Measurements from ENCODE around the gene MEIS3. TPM values are rescaled to one million over a fixed set of nuclear protein-coding genes. Genes with fewer than 3 reads are reported as not detected.

The MEIS3 gene
- polyA plus RNA-seq, 1 of the 3 experiments (the other 2 are of a cell fraction), result 69.8 TPM

DNA sequence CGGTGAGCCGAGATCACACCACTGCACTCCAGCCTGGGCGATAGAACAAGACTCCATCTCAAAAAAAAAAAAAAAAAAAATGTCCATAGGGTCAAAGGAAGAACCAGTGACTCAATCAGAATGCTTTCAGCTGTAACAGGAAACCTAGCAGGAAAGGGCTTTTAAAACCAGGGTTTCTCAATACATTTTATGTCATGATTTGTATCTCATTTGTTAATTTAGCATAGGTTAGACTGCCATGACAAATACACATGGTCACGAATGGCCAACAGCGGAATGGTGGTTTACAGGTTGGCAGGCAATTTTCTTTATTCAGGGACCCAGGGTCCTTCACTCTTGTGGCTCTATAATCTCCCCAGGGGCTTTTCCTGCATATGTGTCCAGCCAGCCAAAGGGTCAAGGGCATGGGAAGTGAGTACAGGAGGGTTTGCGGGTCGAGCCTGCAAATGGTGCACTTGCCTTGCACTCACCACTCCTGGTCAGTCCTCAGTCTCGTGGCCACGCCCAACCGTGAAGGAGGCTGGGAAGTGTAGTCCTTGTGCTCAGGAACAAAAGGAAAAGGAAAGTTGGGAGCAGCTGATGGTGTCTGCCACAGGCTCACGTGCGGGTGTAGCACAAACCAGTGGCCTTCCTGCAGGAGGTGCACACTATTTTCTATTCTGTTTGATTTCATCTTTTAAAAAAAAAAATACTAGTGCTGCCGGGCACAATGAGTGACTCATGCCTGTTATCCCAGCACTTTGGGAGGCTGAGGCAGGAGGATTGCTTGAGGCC lies 55.4 kb downstream of the MEIS3 start:
- H3K9me2 ChIP-seq, result no peaks in the 10 kb centered on the region
- no peaks in the 10 kb centered on the region for H3K27me3 ChIP-seq (ENCODE audit: insufficient read depth)
- no peaks in the 10 kb centered on the region for H4K20me1 ChIP-seq (ENCODE audit: insufficient read depth)
- no peak overlapping the region for H3K27ac ChIP-seq (ENCODE audit: low read depth in 2 of 2, low read length in 1 of 2)
- H3K9me3 ChIP-seq, result no peaks in the 10 kb centered on the region
- TF ChIP-seq, protein P1, sequence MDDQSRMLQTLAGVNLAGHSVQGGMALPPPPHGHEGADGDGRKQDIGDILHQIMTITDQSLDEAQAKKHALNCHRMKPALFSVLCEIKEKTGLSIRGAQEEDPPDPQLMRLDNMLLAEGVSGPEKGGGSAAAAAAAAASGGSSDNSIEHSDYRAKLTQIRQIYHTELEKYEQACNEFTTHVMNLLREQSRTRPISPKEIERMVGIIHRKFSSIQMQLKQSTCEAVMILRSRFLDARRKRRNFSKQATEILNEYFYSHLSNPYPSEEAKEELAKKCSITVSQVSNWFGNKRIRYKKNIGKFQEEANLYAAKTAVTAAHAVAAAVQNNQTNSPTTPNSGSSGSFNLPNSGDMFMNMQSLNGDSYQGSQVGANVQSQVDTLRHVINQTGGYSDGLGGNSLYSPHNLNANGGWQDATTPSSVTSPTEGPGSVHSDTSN (IDR thresholded peaks at IDR 0.05), result no peak
- TF ChIP-seq SMC3 (IDR thresholded peaks at IDR 0.05; ENCODE audit: low read depth, low read length) (no peak), TCF12 (IDR thresholded peaks at IDR 0.05) (no peak), FOXJ3 (CRISPR knock-in tag; IDR thresholded peaks at IDR 0.05) (no peak), GABPA (IDR thresholded peaks at IDR 0.05; ENCODE audit: low read depth) (no peak), GATA2 (CRISPR knock-in tag; IDR thresholded peaks at IDR 0.05) (no peak), YY1 (IDR thresholded peaks at IDR 0.05; ENCODE audit: low read depth) (no peak), EP300 (IDR thresholded peaks at IDR 0.05; ENCODE audit: borderline replicate concordance in 1 of 2, low read depth in 1 of 2, low read length in 1 of 2) (no peak), NRF1 (IDR thresholded peaks at IDR 0.05; ENCODE audit: low read depth, low read length) (no peak), TEAD4 (IDR thresholded peaks at IDR 0.05; ENCODE audit: borderline replicate concordance, insufficient read depth) (no peak), MEF2A (IDR thresholded peaks at IDR 0.05; ENCODE audit: borderline replicate concordance, low read depth) (no peak), TAF1 (IDR thresholded peaks at IDR 0.05; ENCODE audit: borderline replicate concordance, low read depth, low read length) (no peak)
- TF ChIP-seq, protein P2, sequence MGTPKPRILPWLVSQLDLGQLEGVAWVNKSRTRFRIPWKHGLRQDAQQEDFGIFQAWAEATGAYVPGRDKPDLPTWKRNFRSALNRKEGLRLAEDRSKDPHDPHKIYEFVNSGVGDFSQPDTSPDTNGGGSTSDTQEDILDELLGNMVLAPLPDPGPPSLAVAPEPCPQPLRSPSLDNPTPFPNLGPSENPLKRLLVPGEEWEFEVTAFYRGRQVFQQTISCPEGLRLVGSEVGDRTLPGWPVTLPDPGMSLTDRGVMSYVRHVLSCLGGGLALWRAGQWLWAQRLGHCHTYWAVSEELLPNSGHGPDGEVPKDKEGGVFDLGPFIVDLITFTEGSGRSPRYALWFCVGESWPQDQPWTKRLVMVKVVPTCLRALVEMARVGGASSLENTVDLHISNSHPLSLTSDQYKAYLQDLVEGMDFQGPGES (IDR thresholded peaks at IDR 0.05; ENCODE audit: low read depth, low read length), result no peak
- TF ChIP-seq, protein P3, sequence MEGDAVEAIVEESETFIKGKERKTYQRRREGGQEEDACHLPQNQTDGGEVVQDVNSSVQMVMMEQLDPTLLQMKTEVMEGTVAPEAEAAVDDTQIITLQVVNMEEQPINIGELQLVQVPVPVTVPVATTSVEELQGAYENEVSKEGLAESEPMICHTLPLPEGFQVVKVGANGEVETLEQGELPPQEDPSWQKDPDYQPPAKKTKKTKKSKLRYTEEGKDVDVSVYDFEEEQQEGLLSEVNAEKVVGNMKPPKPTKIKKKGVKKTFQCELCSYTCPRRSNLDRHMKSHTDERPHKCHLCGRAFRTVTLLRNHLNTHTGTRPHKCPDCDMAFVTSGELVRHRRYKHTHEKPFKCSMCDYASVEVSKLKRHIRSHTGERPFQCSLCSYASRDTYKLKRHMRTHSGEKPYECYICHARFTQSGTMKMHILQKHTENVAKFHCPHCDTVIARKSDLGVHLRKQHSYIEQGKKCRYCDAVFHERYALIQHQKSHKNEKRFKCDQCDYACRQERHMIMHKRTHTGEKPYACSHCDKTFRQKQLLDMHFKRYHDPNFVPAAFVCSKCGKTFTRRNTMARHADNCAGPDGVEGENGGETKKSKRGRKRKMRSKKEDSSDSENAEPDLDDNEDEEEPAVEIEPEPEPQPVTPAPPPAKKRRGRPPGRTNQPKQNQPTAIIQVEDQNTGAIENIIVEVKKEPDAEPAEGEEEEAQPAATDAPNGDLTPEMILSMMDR (IDR thresholded peaks at IDR 0.05), result no peak
- H3K4me3 ChIP-seq (ENCODE audit: low read depth in 2 of 2, low read length in 1 of 2), result no peak overlapping the region
- WGBS (ENCODE audit: low lambda C conversion rate), result 88% methylated on average over 13 of the region's 13 CpGs
- H3K4me2 ChIP-seq, result no peak overlapping the region
- peaks cover 5% of the 10 kb centered on the region for H3F3A ChIP-seq (replicated peaks; ENCODE audit: insufficient read depth)
- peak; percentile 29 for DNase-seq
- no peak overlapping the region for H3K9ac ChIP-seq
- H3K4me1 ChIP-seq (ENCODE audit: control insufficient read depth in 1 of 2, insufficient read depth in 2 of 2, low read depth in 1 of 2, low read length in 1 of 2), result no peaks in the 10 kb centered on the region
- ChIA-PET CTCF (interaction anchor here (1.6 to 4.6 kb wide), 3 partner anchors 15 to 59 kb away, joined by 4 to 17 read pairs (median 12); partner anchors contain the start of gene DHX34), POLR2A (no interaction called here)
- peaks cover 3% of the 10 kb centered on the region; the same call in 1 of the 2 replicates for H3K79me2 ChIP-seq (ENCODE audit: insufficient read depth)
- H3K36me3 ChIP-seq (replicated peaks in 1 of 2; ENCODE audit: control insufficient read depth in 1 of 2, insufficient read depth in 2 of 2, low read length in 1 of 2), result peaks cover 21 to 26% of the 10 kb centered on the region in 2 experiments
- no peak overlapping the region for H2AFZ ChIP-seq (ENCODE audit: low read depth)

All from SK-N-SH (cell line).